ENCODE measurements around the gene GEMIN4. TPM values are rescaled to one million over a fixed set of nuclear protein-coding genes. Genes with fewer than 3 reads are reported as not detected.

GEMIN4 gene
- total and polyA plus RNA-seq, 10 of the 15 experiments (the other 5 are each of a cell fraction or from before 2014, with no cell fraction given): 2.4 to 55.6 (median 34.5) TPM

- TF ChIP-seq BCL3 (IDR thresholded peaks at IDR 0.05; ENCODE audit: borderline replicate concordance, insufficient read depth, low read depth, low read length, poor library complexity, severe bottlenecking) (no peak), WRNIP1 (IDR thresholded peaks at IDR 0.05; ENCODE audit: borderline replicate concordance, low read depth, low read length) (no peak), BACH1 (IDR thresholded peaks at IDR 0.05; ENCODE audit: borderline replicate concordance) (no peak; the same call in 1 of the 2 replicates), SMC3 (IDR thresholded peaks at IDR 0.05; ENCODE audit: borderline replicate concordance, low read length) (no peak), EP300 (IDR thresholded peaks at IDR 0.05; ENCODE audit: borderline replicate concordance in 1 of 2, control insufficient read depth in 1 of 2, low read depth in 2 of 2, low read length in 2 of 2) (no peak), NR2C1 (IDR thresholded peaks at IDR 0.05) (no peak), PAX5 (IDR thresholded peaks at IDR 0.05; ENCODE audit: borderline replicate concordance, low read depth, low read length) (no peak), ZNF592 (IDR thresholded peaks at IDR 0.05) (no peak), IKZF1 (conservative IDR thresholded peaks at IDR 0.05) (peak; percentile 55), ATF3 (IDR thresholded peaks at IDR 0.05; ENCODE audit: borderline replicate concordance, extremely low read depth, low read depth, low read length) (no peak), JUNB (IDR thresholded peaks at IDR 0.05) (no peak), NFIC (IDR thresholded peaks at IDR 0.05; ENCODE audit: low read depth, low read length) (no peak), SRF (IDR thresholded peaks at IDR 0.05; ENCODE audit: low read depth in 2 of 2, low read length in 2 of 2) (no peak), HDAC6 (IDR thresholded peaks at IDR 0.05; ENCODE audit: unreplicated experiment) (no peak), ZNF24 (IDR thresholded peaks at IDR 0.05) (no peak), MYC (IDR thresholded peaks at IDR 0.05; ENCODE audit: insufficient read depth, insufficient read length, insufficient replicate concordance, low read length, severe bottlenecking) (no peak), CBX3 (IDR thresholded peaks at IDR 0.05; ENCODE audit: borderline replicate concordance, low read depth) (no peak), ZZZ3 (IDR thresholded peaks at IDR 0.05; ENCODE audit: control insufficient read depth, insufficient read length, low read depth) (no peak), ELK1 (IDR thresholded peaks at IDR 0.05; ENCODE audit: low read depth, low read length) (no peak), RUNX3 (IDR thresholded peaks at IDR 0.05; ENCODE audit: low read length) (no peak), CHD2 (IDR thresholded peaks at IDR 0.05; ENCODE audit: borderline replicate concordance, low read depth, low read length) (no peak), BCL11A (IDR thresholded peaks at IDR 0.05; ENCODE audit: low read depth, low read length) (no peak), EZH2 (IDR thresholded peaks at IDR 0.05; ENCODE audit: borderline replicate concordance, control insufficient read depth, low read depth, low read length) (no peak)
These were observed 19.8 kb downstream of the GEMIN4 start, which contains the start of gene TLCD3A (continued) for GRCh38 chr17:732067-732901.
